NCI-H1092 treated with DMSO at 0.1 percent for 48 hours (cell line): ENCODE measurements around the gene FBXL7.

Experiments
- DNase-seq: peaks from one replicate; lab custom pipeline; 2025; lab: John Stamatoyannopoulos, UW

Gene FBXL7

DNA sequence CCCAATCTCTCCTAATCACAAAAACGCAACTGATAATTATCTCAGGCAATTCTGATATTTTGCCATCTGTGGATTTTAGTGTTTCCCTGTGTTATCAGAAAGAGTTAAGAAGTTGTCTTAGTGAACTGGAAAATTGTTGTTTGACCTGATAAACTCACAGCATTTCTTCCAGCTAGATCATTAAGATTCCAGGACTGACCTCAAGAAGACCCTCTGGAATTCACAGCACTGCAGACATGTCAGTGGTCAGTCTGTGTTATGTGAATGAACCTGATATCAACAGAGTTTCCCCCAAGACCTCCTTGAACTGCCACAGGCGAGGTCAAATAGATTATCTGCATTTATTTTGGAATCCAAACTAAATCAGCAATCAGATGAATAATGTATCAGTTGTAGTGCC, 174.7 kb downstream of the FBXL7 start:
- DNase-seq: no peak

DNA sequence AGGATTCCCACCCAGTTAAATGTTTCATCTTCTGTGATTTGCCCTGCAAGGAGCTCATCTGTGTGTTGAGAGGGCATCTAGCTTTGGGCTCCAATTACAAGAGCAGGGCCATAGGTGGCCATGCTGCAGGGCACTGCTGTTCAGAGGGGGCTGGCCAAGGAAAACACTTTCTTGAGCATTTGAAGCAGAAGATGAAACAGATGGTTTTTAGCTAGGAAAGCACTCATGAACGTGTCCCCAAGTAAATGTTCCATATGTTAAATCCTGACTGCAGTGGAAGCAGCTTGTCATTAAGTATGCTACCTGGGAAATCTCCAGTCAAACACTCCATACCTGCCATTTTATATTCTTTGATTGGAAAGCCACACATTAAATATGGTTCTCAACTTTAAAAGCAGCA, 176.6 kb downstream of the FBXL7 start:
- DNase-seq: no peak

DNA sequence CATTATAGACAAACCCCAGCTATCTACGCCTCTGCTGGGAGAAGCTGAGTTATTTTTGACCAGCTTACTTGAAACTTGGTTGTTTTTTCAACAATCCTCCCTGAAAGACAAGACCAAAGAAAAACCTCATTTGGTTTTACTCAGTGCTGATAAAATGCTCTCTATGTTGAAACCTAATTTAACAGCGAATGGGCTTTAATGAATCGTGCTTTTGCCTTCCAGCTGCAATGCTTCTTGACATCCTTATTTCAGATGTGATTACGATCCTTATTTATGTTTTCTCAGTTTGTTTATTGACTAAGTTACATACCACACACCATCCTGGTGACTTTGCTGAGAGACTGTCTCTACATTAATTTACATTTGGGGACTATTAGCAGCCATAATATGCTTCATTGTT, 179.2 kb downstream of the FBXL7 start:
- no peak for DNase-seq

DNA sequence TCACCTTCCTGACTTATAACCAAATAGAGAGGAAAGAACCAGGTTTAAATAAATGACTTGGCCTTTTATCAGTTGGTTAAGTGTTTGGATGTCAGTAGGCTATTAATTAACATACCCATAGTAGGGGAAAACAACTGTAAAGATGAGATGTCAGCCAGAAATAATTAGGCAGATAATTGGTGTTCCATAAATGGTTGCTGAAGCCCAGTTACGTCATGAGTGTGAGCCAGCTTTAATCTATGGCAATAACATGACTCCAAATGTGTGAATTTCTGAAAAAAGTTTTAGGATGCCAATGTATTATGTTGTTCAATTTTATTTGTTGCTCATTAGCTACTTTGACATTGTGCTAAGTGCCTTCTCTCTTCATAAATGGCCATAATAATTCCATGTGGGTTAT, 180.5 kb downstream of the FBXL7 start:
- no peak for DNase-seq

DNA sequence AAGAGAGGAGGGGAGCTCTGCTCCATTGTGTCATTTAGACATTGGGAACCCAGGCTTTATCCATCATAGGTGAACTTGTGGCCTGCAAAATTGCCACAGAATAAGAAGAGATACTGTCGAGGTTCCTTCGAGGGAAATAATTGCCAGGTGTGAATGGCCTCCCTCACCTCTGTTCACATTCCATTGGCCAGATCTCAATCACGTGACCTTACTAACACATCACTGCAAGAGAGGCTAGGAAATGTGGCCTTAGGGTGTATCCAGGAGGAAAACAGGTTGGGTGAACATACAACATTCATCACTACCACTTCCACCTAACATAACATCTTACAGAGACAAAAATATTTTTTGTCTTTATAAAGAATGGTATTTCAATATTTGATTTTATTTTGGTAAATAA, 182.1 kb downstream of the FBXL7 start:
- DNase-seq: no peak

DNA sequence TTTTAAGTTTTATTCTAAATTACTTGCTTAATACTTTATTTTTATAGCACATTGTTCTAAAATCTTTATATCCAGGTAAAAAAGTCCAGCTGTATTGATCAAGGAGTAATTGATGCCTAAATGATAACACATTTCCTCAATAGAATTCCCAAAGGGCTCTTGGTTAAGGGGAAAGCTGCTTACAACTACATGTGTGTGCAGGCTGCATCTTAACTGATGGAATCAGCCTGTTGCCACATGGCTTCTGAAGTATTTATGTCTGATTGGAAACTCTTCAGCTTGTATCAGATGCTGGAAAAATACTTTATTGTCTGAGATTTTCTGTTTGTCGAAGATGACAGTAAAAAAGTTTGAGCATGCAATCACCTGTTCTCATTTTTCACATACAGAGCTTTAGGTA, 182.6 kb downstream of the FBXL7 start:
- no peak for DNase-seq

DNA sequence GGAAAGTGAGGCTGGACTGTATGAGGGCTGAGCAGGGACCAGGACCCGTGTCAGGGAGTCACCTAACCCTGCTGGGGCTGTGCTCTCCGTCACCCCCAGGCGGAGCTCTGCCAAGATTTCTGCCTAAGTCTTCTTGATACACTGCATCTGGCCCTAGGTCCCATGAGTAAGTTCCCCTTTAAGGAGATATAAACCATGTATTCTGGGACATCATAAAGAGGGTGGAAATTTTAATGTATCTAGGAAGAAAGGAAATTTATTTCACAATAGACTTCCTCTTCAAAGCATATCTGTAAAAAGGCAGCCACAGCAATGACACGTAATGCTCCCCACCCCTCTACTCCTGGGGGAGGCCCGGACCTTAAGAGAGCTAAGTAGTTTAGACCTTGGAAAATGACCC, 183.4 kb downstream of the FBXL7 start:
- no peak for DNase-seq

DNA sequence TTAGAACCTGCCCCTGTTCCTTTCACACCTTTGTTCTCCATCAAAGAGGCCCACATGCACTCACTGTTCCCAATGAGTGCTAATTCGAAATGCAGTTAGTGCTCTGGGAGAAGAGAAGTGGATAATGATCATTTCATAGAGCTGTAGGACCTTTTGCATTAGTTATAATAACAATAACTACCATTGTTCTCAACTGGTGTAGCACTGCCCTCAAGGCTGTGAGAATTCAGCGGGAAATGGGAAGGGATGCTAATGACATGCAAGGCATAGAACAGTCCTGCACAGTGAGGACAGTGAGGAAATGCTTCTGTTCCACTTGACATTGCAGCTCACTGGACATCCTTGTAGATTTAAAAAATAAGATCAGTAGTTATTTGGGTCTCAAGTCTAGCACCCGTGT, 187.4 kb downstream of the FBXL7 start:
- no peak for DNase-seq

DNA sequence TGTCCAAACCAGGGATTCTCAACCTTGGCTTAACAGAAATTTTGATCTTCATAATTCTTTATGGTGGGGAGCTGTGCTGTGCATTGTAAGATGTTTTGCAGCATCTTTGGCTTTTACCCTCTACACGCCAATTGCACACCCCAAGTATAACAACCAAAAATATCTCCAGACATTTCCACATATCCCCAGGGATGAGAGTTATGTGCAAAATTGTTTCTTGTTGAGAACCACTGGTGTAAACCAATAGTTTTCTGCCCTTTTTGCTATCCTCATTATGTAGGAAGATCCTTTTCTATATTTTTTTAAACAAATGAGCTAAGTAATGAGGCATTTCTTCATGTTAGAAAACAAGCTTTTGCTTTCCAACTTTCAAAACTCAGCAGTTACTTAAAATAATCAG, 189.9 kb downstream of the FBXL7 start:
- DNase-seq: no peak

DNA sequence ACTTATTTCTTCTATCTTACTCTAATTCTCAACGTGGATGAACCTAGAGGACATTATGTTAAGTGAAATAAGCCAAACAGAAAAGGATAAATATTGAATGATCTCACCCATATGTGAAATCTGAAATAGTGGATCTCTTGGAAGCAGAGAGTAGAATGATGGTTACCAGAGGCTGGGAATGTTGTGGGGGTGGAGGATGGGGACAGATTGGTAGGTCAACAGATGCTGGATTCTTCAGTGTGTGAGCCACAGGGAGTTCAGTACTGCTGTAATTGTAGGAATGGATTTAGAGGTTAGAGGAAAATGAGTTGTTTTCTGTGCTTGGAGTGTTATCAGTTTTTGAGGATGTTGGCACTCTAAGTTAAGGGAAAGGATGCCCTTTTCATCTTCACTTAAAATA, 190.6 kb downstream of the FBXL7 start:
- no peak for DNase-seq

DNA sequence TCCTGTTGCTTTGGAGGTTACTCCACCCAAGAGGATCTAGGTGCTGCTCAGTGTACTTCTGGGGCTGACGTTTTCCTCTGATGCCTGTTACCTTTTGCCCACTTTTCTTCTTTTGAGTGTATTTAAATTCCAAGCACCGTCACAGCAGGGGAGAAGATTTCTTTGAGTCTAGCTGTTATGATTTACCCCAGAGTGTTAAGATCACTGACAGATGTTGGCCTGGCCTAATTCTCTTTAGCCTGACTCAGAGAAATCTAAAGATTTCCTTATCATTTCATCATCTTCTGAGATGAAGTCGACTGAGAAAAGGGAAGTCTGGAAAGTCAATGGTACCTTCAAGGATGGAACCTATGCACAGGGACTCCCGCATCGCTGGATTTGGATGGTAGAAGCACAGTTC, 191.5 kb downstream of the FBXL7 start:
- DNase-seq: no peak

DNA sequence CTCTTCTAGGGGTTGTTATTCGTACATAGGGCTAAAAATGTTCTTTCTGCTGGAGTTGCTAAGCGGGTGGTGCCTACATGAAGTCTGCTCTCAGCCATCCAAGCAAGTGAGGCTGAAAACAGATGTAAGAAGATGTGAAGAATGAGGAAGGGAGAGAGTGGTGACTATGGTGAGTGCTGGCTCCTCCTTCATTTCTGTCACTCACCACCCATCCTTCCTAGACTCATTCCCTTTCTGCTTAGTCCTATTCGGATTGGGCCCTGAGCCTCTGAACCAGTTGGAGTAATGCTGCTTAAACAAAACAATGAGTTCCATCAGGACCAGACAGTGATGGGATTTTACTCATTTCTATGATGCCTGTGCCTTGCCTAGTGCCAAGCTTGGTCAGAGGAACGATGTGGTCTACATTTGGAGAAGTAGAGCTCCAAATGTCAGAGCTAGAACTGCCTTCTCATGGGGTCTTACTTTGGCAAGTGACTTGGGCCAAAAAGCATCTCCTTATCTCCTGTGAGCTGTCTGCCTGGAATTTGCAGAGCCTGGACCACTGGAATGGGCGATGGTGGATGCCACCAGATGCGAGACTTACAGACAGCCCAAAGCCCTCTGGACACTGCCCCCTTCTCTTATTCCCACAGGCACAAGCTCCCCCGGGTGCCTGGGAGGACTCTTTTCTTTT, 192.9 kb downstream of the FBXL7 start:
- DNase-seq: no peak

DNA sequence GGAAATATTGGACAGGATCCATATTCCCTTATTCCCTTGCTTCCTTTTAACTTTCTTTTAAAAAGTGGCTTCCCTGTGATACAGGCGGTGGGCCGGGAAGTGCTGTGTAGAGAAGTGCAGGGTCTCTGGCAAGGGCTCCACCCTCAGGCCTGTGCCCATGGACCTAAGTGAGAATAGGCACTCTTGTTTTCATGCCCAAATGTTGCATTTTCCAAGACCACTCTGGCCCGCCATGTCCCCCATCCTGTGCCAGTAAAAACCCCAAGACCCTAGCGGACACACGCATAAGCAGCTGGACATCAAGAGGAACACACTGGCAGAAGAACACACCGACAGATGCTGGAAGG, 193.4 kb downstream of the FBXL7 start:
- DNase-seq: no peak

DNA sequence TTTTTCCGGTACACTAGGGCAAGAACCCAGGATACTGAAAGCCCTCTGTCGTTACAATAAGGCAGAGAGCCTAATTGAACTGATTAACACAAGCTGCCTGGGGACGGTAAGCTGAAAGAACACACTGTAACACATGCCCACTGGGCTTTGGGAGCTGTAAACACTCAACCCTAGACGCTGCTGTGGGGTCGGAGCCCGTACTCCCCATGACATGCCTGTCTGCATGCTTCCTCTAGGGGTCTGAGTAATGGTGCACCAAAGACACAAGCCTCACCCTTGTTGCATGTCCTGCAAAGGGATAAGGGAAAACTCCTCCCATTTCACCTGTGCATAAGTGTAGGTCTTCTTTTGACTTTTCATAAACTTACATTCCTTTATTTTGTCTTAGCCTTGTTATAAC, 194.0 kb downstream of the FBXL7 start:
- DNase-seq: no peak

DNA sequence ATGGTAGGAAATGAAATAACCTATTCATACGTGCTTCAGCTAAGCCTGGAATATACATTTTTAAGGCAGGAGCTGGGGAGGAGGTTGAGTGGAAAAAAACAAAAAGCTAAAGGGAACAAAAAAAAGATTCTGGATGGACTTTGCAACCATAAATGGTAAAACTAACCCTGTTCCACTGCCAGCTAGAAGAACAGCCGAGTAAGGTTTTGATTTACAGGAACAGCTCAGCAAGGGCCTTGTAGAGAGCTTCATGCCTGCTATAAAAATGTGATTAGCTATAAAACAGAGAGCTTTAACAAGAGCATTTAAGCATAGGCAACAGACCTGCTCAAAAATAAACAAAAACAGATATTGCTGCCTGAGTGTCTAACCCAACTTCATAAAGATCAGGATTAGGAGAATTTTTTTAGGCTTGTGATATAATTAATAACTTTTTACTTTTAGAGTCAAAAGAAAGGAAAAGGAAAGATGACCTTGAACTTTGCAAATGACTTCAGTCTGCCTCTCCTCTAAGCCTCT, 194.8 kb downstream of the FBXL7 start:
- DNase-seq: no peak

DNA sequence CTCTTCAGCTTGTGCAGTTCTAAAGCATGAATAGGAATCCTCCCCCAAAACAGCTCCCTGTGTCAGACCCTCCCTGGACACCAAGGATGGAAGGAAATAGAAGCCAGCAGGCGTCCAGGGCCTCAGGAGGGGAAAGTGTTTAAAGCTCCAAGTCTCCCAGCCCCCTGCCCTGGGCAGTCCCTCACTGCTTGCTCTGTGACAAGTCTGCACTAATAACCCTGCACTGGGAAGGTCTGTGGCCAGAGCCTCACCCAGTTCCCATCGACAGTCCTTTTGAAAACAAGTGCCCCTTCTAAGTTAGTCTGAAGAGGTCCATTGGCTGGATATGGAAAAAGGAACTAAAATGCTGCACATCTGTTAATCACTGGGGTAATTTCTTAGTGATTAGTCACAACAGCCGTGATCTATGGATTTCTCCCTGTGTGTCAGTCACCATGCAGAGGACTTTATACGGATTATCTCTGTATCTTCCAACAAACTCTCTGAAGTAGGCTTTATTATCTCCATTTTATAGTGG, 195.3 kb downstream of the FBXL7 start:
- DNase-seq: no peak

DNA sequence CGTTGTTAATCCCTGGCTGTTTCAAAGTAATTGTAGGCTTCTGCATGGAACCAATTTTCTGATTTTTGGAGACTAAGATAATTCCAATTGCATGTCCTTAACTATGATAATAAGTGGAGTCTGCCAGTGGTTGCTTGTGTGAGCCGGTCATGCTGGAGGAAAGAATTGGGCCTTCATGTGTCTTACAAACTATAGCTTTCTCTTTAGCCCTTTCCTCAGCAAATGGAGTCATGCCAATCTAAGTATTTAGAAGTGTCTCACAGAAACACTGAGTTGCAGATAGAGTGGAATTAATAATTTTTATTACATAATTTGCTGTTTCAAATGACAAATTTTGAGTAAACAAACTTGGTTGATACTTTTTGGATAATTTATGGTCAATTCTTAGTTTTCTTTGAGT, 200.4 kb downstream of the FBXL7 start:
- no peak for DNase-seq

DNA sequence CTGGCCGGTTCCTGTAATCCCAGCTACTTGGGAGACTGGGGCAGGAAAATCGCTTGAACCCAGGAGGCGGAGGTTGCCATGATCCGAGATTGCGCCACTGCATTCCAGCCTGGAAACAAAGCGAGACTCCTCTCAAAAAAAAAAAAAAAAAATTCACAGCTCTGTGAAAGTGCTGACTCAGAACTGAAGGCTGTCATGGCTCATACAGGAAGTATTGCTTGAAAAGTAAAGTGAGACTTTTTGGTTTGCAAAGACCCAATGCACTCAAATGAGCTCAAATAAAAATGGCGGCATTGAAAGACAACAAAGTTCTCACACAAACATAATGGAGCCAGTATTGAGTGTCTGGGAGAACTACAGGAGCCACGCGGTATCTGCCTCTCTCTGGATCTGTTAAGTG, 202.1 kb downstream of the FBXL7 start:
- no peak for DNase-seq

DNA sequence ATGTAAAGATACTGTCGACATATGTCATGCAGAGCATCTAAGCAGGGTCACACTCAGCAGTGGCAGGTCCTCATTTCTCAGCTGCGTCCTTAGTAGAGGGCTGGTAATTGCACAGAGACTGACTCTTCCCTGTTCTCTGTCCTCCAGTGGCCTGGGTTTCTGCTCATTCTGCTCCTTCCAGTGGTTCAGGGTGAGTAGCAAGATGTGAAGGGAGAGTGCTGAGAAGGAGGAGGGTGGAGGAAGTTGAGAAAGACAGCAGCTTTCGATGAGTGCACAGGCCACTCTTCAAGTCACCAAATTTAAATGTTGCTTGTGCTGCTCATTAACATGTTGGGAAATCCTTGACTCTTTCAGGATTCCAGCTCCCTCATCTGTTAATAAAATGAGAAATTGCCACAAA, 203.9 kb downstream of the FBXL7 start:
- no peak for DNase-seq

DNA sequence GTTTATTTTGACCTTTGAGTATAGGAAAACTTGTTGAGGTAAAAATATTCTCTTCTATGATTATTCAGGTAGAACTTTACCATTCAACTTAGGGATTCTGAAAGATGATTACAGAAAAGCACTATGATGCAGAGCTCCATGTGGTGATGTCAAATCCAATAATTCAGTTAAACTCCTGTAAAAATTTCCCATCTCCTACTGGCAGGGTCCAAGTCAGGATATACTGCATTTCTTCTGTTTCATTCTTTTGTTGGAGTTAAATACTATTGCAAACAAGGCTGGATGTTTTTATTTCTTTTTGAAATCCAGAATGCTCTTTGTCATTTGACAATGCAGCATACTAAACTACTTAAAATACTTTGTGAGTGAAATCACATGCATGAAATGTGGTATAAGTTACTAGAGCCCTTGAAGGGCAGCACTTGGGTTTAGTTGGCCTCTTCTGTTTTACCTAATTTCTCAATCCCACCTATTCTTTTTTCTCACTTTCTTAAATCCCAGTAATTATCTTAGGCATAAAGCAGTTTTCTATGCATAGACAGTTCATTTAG, 204.5 kb downstream of the FBXL7 start:
- no peak for DNase-seq

DNA sequence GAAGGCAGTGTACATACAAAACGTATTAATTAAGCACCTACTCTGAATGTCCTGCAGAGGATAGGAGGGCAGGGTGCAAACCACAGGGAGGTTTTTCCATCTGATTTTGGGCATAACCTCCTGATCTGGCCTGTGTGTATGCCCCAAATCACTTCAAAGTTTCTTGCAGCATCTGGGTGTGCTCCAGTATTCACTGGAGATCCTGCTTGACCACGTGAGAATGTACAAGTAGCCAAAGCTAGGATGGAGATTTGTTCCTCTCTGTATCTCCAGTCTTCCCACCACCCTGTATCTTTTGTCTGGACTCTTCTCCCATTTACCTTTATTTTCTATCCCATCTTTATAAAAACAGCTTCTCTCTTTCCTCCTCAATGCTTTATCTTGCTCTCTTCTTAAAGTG, 207.7 kb downstream of the FBXL7 start:
- no peak for DNase-seq

DNA sequence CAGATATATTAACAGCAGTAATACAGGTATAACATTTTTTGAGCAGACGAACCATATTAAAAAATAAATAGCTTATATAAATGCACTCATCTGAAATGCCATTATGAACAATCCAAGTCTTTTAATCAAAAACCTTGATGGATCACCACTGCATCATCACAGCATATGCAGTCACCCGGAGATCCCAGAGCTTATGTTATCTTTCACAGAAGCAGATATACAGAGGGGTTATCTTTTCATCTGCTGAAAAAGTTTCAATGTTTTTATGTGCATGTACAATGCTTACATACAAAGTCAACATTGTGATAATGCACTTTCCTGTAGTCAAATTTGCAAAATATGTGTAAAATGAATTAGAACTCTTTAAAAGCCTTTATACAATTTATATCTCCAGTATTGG, 211.9 kb downstream of the FBXL7 start:
- no peak for DNase-seq

DNA sequence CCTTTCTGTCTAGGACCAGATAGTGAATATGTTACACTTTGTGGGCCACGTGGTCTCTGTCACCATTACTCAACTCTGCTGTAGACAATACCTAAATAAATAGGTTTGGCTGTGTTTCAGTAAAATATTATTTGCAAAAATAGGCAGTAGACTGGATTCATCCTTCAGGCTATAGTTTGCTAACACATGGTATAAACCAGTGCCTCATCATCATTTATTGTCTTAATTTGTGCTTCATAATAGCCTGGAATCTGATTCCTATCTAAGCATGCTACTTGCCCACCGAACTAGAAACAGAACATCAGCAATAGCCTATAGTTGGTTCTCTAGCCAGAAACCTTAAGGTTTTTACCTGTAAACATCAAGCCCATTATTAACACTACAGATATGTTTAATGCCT, 215.6 kb downstream of the FBXL7 start:
- no peak for DNase-seq

DNA sequence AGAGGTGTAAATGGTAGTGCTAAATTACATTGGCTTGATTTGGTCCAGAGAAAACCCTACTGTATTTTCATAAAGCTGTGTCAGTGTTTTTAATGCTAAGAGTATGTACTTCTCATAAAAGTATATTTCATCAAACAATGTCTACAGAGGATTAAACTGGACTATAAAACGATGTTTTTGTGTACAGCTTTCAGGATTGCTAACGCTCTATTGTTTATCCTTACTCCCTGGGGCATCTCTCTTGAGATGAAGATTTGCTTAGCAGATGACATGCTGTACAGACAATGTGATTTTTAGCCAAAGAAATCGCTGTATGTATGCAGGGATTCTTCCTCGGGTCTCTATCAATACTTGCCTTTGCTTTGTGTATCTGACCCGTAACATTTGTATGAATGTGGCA, 216.0 kb downstream of the FBXL7 start:
- DNase-seq: no peak
